ENCODE data around the gene CACTIN.

DNA sequence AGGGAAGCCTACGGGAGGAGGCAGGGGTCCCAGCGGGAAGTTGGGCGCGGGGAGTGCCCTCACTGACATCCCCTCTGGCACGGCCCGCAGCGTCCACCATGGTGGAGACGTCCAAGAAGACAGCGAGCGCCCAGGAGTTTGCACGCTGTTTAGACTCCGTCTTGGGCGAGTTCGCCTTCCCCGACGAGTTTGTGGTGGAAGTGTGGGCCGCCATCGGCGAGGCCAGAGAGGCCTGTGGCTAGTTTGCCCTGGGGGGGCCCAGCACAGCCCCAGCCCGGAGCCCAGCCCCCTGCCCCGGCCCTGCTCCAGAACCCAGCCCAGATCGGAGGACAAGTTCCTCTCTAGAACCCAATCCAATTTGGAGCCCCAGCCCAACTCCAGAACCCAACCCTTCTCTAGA, 36.6 kb downstream of the CACTIN start:
- no peak for TF ChIP-seq FOXM1 (IDR thresholded peaks at IDR 0.05; ENCODE audit: borderline replicate concordance, low read depth)
- no peak for TF ChIP-seq TEAD4 (IDR thresholded peaks at IDR 0.05)
- TF ChIP-seq EP300 (IDR thresholded peaks at IDR 0.05; ENCODE audit: borderline replicate concordance) = no peak
- no peak for TF ChIP-seq MAX (IDR thresholded peaks at IDR 0.05)

Data from Ishikawa (cell line).